Thoracic aorta (tissue), 2 donors: Measurements from ENCODE around the gene KLK13. TPM values are rescaled to one million over a fixed set of nuclear protein-coding genes. Genes with fewer than 3 reads are reported as not detected.

Source experiments
- ATAC-seq: fragments of 150-250 bp; one replicate; pipeline ENCODE4 v1.8.0; 2017; ENCODE audit warnings: low read depth; ENCODE audit not compliant: insufficient number of reproducible peaks, low FRiP score
- DNase-seq: peaks from one replicate; pipeline ENCODE4 v3.0.0-alpha.2; 2020; ENCODE audit warnings: low spot score
- H3K27ac ChIP-seq, 2 donors: fragments of 200-600 bp; sonication (generic); 1 replicate in 1 of 2; 2 replicates in 1 of 2; pipeline ENCODE4 v1.5.1; 2016; ENCODE audit warnings: mild to moderate bottlenecking in 2 of 2, moderate library complexity in 2 of 2
- H3K27me3 ChIP-seq: fragments of 200-600 bp; sonication (generic); replicated peaks from 2 replicates; pipeline ENCODE4 v1.6.0; 2016; ENCODE audit warnings: mild to moderate bottlenecking; ENCODE audit not compliant: insufficient read depth
- H3K36me3 ChIP-seq: fragments of 200-600 bp; sonication (generic); one replicate; pipeline ENCODE4 v1.5.1; 2016
- H3K4me1 ChIP-seq, 2 donors: fragments of 200-600 bp; sonication (generic); 1 replicate in 1 of 2; 2 replicates in 1 of 2; pipeline versions ENCODE4 v1.5.1 to v1.6.0; 2016; ENCODE audit warnings: low read depth in 2 of 2, mild to moderate bottlenecking in 1 of 2; ENCODE audit not compliant: control insufficient read depth in 1 of 2
- H3K4me3 ChIP-seq: fragments of 200-600 bp; sonication (generic); 2 replicates; pipeline ENCODE4 v1.5.1; 2016; ENCODE audit warnings: mild to moderate bottlenecking
- H3K9me3 ChIP-seq: fragments of 200-600 bp; sonication (generic); 2 replicates; pipeline ENCODE4 v1.5.1; 2016
- CTCF ChIP-seq: fragments of 200-600 bp; sonication (generic); IDR thresholded peaks from one replicate; pipeline ENCODE4 v1.5.1; 2019; ENCODE audit warnings: antibody characterized with exemption
- total RNA-seq, 2 donors: library from RNA; depleted of rRNA; stranded (reverse); fragments of >200 nt; gene quantifications; one replicate each; pipeline versions ENCODE4 v1.1.0 to v1.2.3, GENCODE V29; 2016

KLK13 gene
- total RNA-seq, 2 donors from 2014 or later: not detected

GRCh38 chr19:51031880-51032225, 33.0 kb downstream of the KLK13 start:
- DNase-seq (no peak), ATAC-seq (no peak)
- no peak for TF ChIP-seq CTCF
- no peak overlapping the region for H3K4me3 ChIP-seq
- no peaks in the 10 kb centered on the region for H3K36me3 ChIP-seq
- no peak overlapping the region for H3K27ac ChIP-seq
- no peaks in the 10 kb centered on the region for H3K27me3 ChIP-seq
- no peaks in the 10 kb centered on the region for H3K9me3 ChIP-seq
- no peaks in the 10 kb centered on the region for H3K4me1 ChIP-seq

GRCh38 chr19:51031220-51031879, 33.5 kb downstream of the KLK13 start:
- Histone ChIP-seq H3K4me3 (no peak overlapping the region), H3K36me3 (no peaks in the 10 kb centered on the region), H3K27ac (no peak overlapping the region), H3K9me3 (no peaks in the 10 kb centered on the region), H3K27me3 (no peaks in the 10 kb centered on the region), H3K4me1 (no peaks in the 10 kb centered on the region)
- DNase-seq: no peak
- no peak for ATAC-seq
- no peak for TF ChIP-seq CTCF

- no peaks in the 10 kb centered on the region for H3K27me3 ChIP-seq
- H3K4me3 ChIP-seq: no peak overlapping the region
- DNase-seq: no peak
- H3K9me3 ChIP-seq: no peaks in the 10 kb centered on the region
- no peak for ATAC-seq
- no peak overlapping the region for H3K27ac ChIP-seq
- no peaks in the 10 kb centered on the region for H3K4me1 ChIP-seq
- no peak for TF ChIP-seq CTCF
- H3K36me3 ChIP-seq: no peaks in the 10 kb centered on the region
Measured at GRCh38 chr19:51030631-51031030, 34.3 kb downstream of the KLK13 start.

GRCh38 chr19:51029718-51030117, 35.2 kb downstream of the KLK13 start:
- no peaks in the 10 kb centered on the region for H3K36me3 ChIP-seq
- no peak overlapping the region for H3K4me3 ChIP-seq
- DNase-seq: no peak
- no peak for TF ChIP-seq CTCF
- no peaks in the 10 kb centered on the region for H3K27me3 ChIP-seq
- no peaks in the 10 kb centered on the region for H3K9me3 ChIP-seq
- ATAC-seq: no peak
- no peaks in the 10 kb centered on the region for H3K4me1 ChIP-seq
- H3K27ac ChIP-seq: no peak overlapping the region

GRCh38 chr19:51027873-51028272, 37.0 kb downstream of the KLK13 start:
- Histone ChIP-seq H3K9me3 (no peaks in the 10 kb centered on the region), H3K36me3 (no peaks in the 10 kb centered on the region), H3K27me3 (no peaks in the 10 kb centered on the region), H3K27ac (no peak overlapping the region), H3K4me3 (no peak overlapping the region), H3K4me1 (no peaks in the 10 kb centered on the region)
- TF ChIP-seq CTCF: no peak
- no peak for DNase-seq
- ATAC-seq: no peak
